MM.1S (cell line): Measurements from ENCODE around the gene ATF1.

Experiments
- DNase-seq: peaks from one replicate; pipeline ENCODE4 v3.0.0-alpha.2; 2015
- H2AFZ ChIP-seq: fragments of 300-600 bp; sonication (generic); 2 replicates; pipeline ENCODE4 v1.6.0; 2016; ENCODE audit warnings: antibody characterized with exemption, low read length
- H3F3A ChIP-seq: fragments of 300-600 bp; sonication (generic); 2 replicates; pipeline ENCODE4 v1.6.1; 2016; ENCODE audit warnings: mild to moderate bottlenecking, antibody characterized with exemption, low read length, moderate library complexity, mixed read lengths; ENCODE audit not compliant: insufficient read depth
- H3K27ac ChIP-seq: fragments of 300-600 bp; sonication (generic); 2 replicates; pipeline ENCODE4 v1.5.1; 2016; ENCODE audit warnings: mild to moderate bottlenecking, low read length
- H3K27me3 ChIP-seq: fragments of 300-600 bp; sonication (generic); replicated peaks from 2 replicates; pipeline ENCODE4 v1.6.0; 2016; ENCODE audit warnings: low read length; ENCODE audit not compliant: insufficient read depth
- H3K36me3 ChIP-seq: fragments of 300-600 bp; sonication (generic); replicated peaks from 2 replicates; pipeline ENCODE4 v1.6.1; 2016; ENCODE audit warnings: mild to moderate bottlenecking, low read length, mixed read lengths; ENCODE audit not compliant: insufficient read depth
- H3K4me1 ChIP-seq: fragments of 300-600 bp; sonication (generic); 2 replicates; pipeline ENCODE4 v1.6.1; 2016; ENCODE audit warnings: low read length, mixed read lengths
- H3K4me2 ChIP-seq: fragments of 300-600 bp; sonication (generic); 2 replicates; pipeline ENCODE4 v1.6.0; 2016; ENCODE audit warnings: low read depth, low read length
- H3K4me3 ChIP-seq: fragments of 300-600 bp; sonication (generic); 2 replicates; pipeline ENCODE4 v1.5.1; 2016; ENCODE audit warnings: low read length, mixed read lengths
- H3K79me2 ChIP-seq: fragments of 300-600 bp; sonication (generic); 2 replicates; pipeline ENCODE4 v1.6.1; 2016; ENCODE audit warnings: mixed run types, low read length, mixed read lengths
- H3K9ac ChIP-seq: fragments of 300-600 bp; sonication (generic); 2 replicates; pipeline ENCODE4 v1.6.1; 2016; ENCODE audit warnings: low read length, mixed read lengths
- H3K9me2 ChIP-seq: fragments of 300-600 bp; sonication (generic); replicated peaks from 2 replicates; pipeline ENCODE4 v1.6.1; 2016; ENCODE audit warnings: mild to moderate bottlenecking, low read length, mixed read lengths; ENCODE audit not compliant: insufficient read depth
- H3K9me3 ChIP-seq: fragments of 300-600 bp; sonication (generic); replicated peaks from 2 replicates; pipeline ENCODE4 v1.6.1; 2016; ENCODE audit warnings: mild to moderate bottlenecking, low read length, mixed read lengths; ENCODE audit not compliant: insufficient read depth
- H4K20me1 ChIP-seq: fragments of 300-600 bp; sonication (generic); 2 replicates; pipeline ENCODE4 v1.6.1; 2016; ENCODE audit warnings: mild to moderate bottlenecking, low read length, moderate library complexity, mixed read lengths; ENCODE audit not compliant: insufficient read depth
- CTCF ChIP-seq: fragments of 300-600 bp; sonication (generic); IDR thresholded peaks from 2 replicates; pipeline ENCODE4 v1.5.1; 2016; ENCODE audit warnings: antibody characterized with exemption, low read length, mixed read lengths
- EZH2 ChIP-seq: fragments of 300-600 bp; sonication (generic); optimal IDR thresholded peaks from 2 replicates; pipeline ENCODE3; 2017; ENCODE audit warnings: low read depth, mild to moderate bottlenecking, antibody characterized with exemption, low read length, mixed read lengths
- EZH2phosphoT487 ChIP-seq: fragments of 300-600 bp; sonication (generic); IDR thresholded peaks from 2 replicates; pipeline ENCODE4 v1.6.1; 2018; ENCODE audit warnings: antibody characterized with exemption, low read length

The ATF1 gene

GRCh38 chr12:50787618-50788017 lies 23.7 kb downstream of the ATF1 start:
- Histone ChIP-seq H3F3A (no peaks in the 10 kb centered on the region), H3K27me3 (no peaks in the 10 kb centered on the region), H3K4me1 (no peaks in the 10 kb centered on the region), H3K36me3 (no peaks in the 10 kb centered on the region), H3K9me2 (no peaks in the 10 kb centered on the region), H2AFZ (no peak overlapping the region), H3K79me2 (peaks cover 32% of the 10 kb centered on the region), H3K9ac (no peak overlapping the region), H3K27ac (no peak overlapping the region), H3K9me3 (no peaks in the 10 kb centered on the region), H4K20me1 (no peaks in the 10 kb centered on the region), H3K4me3 (no peak overlapping the region), H3K4me2 (no peak overlapping the region)
- no peak for TF ChIP-seq EZH2phosphoT487
- no peak for TF ChIP-seq CTCF
- no peak for TF ChIP-seq EZH2
- no peak for DNase-seq

- no peaks in the 10 kb centered on the region for H3K9me2 ChIP-seq
- H3K9me3 ChIP-seq, result no peaks in the 10 kb centered on the region
- no peak overlapping the region for H3K4me2 ChIP-seq
- no peak overlapping the region for H3K4me3 ChIP-seq
- H4K20me1 ChIP-seq, result no peaks in the 10 kb centered on the region
- no peak for TF ChIP-seq EZH2
- TF ChIP-seq EZH2phosphoT487, result no peak
- TF ChIP-seq CTCF, result no peak
- H3F3A ChIP-seq, result no peaks in the 10 kb centered on the region
- H3K4me1 ChIP-seq, result no peaks in the 10 kb centered on the region
- H3K36me3 ChIP-seq, result no peaks in the 10 kb centered on the region
- no peak overlapping the region for H2AFZ ChIP-seq
- no peaks in the 10 kb centered on the region for H3K27me3 ChIP-seq
- no peak overlapping the region for H3K9ac ChIP-seq
- H3K27ac ChIP-seq, result no peak overlapping the region
- H3K79me2 ChIP-seq, result peaks cover 35% of the 10 kb centered on the region
- DNase-seq, result no peak
Observed at GRCh38 chr12:50788561-50788960, 24.7 kb downstream of the ATF1 start.

GRCh38 chr12:50790081-50790480 lies 26.2 kb downstream of the ATF1 start:
- no peak overlapping the region for H3K9ac ChIP-seq
- no peaks in the 10 kb centered on the region for H4K20me1 ChIP-seq
- H3K4me2 ChIP-seq, result no peak overlapping the region
- H3K9me2 ChIP-seq, result no peaks in the 10 kb centered on the region
- H3K9me3 ChIP-seq, result no peaks in the 10 kb centered on the region
- H3K4me3 ChIP-seq, result no peak overlapping the region
- H3K4me1 ChIP-seq, result no peaks in the 10 kb centered on the region
- H3K36me3 ChIP-seq, result no peaks in the 10 kb centered on the region
- H3K27ac ChIP-seq, result no peak overlapping the region
- no peak for DNase-seq
- no peaks in the 10 kb centered on the region for H3F3A ChIP-seq
- H3K79me2 ChIP-seq, result peaks cover 32% of the 10 kb centered on the region; the same call in 1 of the 2 replicates
- no peak for TF ChIP-seq EZH2phosphoT487
- no peak for TF ChIP-seq CTCF
- no peak overlapping the region for H2AFZ ChIP-seq
- no peaks in the 10 kb centered on the region for H3K27me3 ChIP-seq
